Measurements from ENCODE around the gene ELMO1.

DNA sequence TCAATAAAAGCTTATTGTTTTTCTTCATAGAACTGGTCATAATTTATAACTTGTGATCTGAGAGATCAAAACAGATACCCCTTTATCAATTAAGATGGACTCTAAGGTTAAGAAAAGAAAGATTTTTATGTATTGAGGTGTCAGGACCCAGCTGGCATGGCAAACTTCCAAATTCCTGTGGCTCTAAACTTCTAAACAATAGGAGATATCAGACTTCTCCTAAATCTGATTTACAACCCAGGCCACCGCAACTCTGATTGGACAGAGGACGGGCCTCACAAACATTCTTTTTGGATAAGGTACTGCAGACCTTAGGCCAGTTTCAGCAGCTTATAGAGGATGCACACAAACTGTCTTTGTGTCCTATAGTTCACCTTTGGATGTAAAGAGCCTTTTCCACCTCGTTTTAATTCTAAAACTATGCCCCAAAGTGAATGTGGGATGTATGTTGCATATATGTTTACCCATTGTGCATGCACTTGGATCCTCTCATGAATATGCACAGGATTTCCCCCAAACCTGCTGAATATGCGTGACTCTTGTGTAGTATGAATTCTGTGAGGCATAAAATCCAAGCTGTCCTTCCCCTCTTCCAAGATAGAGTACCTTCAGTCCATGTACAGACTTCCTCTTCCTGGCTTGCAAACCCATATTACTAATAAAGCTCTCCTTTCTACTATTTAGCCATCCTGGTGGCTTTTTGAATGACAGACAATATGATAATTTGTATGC, 69.0 kb downstream of the ELMO1 start:
- TF ChIP-seq, protein P1, sequence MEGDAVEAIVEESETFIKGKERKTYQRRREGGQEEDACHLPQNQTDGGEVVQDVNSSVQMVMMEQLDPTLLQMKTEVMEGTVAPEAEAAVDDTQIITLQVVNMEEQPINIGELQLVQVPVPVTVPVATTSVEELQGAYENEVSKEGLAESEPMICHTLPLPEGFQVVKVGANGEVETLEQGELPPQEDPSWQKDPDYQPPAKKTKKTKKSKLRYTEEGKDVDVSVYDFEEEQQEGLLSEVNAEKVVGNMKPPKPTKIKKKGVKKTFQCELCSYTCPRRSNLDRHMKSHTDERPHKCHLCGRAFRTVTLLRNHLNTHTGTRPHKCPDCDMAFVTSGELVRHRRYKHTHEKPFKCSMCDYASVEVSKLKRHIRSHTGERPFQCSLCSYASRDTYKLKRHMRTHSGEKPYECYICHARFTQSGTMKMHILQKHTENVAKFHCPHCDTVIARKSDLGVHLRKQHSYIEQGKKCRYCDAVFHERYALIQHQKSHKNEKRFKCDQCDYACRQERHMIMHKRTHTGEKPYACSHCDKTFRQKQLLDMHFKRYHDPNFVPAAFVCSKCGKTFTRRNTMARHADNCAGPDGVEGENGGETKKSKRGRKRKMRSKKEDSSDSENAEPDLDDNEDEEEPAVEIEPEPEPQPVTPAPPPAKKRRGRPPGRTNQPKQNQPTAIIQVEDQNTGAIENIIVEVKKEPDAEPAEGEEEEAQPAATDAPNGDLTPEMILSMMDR (IDR thresholded peaks at IDR 0.05): no peak
- TF ChIP-seq, protein P2, sequence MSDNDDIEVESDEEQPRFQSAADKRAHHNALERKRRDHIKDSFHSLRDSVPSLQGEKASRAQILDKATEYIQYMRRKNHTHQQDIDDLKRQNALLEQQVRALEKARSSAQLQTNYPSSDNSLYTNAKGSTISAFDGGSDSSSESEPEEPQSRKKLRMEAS (IDR thresholded peaks at IDR 0.05): no peak
- TF ChIP-seq HOXA7 (CRISPR knock-in tag; IDR thresholded peaks at IDR 0.05) (no peak), MAZ (IDR thresholded peaks at IDR 0.05; ENCODE audit: borderline replicate concordance, low read depth, low read length) (no peak), ZFP36 (IDR thresholded peaks at IDR 0.05; ENCODE audit: borderline replicate concordance, partially characterized antibody) (no peak), EP300 (IDR thresholded peaks at IDR 0.05) (no peak), RCOR1 (IDR thresholded peaks at IDR 0.05; ENCODE audit: low read depth, low read length) (no peak), FOSL2 (IDR thresholded peaks at IDR 0.05) (no peak), FOSL2 (CRISPR knock-in tag; IDR thresholded peaks at IDR 0.05) (no peak), NFE2L2 (conservative IDR thresholded peaks at IDR 0.05; ENCODE audit: low read length) (no peak), RFX5 (IDR thresholded peaks at IDR 0.05) (no peak)

Data from A549 (cell line).